HepG2 (cell line): ENCODE results near the gene MRPL50. TPM values are rescaled to one million over a fixed set of nuclear protein-coding genes. Genes with fewer than 3 reads are reported as not detected.
A peak's percentile ranks its signal among the peaks of the same experiment; 100 is the strongest.

Source experiments
- BRD4 ChIP-seq: sonication (generic); formaldehyde crosslinking; IDR thresholded peaks from 2 replicates; pipeline ENCODE4 v1.4.0; 2020; ENCODE audit warnings: missing genetic modification reagents
- BRF2 ChIP-seq: sonication (generic); formaldehyde crosslinking; IDR thresholded peaks from 2 replicates; pipeline ENCODE4 v1.8.1; 2022; ENCODE audit warnings: mild to moderate bottlenecking, missing genetic modification reagents
- CC2D1A ChIP-seq: sonication (generic); formaldehyde crosslinking; IDR thresholded peaks from 2 replicates; pipeline ENCODE4 v1.8.1; 2023; ENCODE audit warnings: mild to moderate bottlenecking, missing genetic modification reagents
- FOXC1 ChIP-seq: sonication (generic); formaldehyde crosslinking; IDR thresholded peaks from 2 replicates; pipeline ENCODE4 v1.8.0; 2022; ENCODE audit warnings: mild to moderate bottlenecking, missing genetic modification reagents, borderline replicate concordance
- MBNL3 ChIP-seq: fragments of 250-450 bp; sonication (Bioruptor Pico); conservative IDR thresholded peaks from 2 replicates; pipeline ENCODE4 v1.8.0; 2022; ENCODE audit warnings: mild to moderate bottlenecking, inconsistent platforms
- MXI1 ChIP-seq: IDR thresholded peaks from 3 replicates; pipeline ENCODE4 v1.6.1; 2012; ENCODE audit warnings: low read depth, low read length, inconsistent platforms, borderline replicate concordance
- NAIF1 ChIP-seq: sonication (generic); formaldehyde crosslinking; IDR thresholded peaks from 2 replicates; pipeline ENCODE4 v1.5.0; 2020; ENCODE audit warnings: mild to moderate bottlenecking, missing genetic modification reagents, borderline replicate concordance
- NFKBIZ ChIP-seq: IDR thresholded peaks from 2 replicates; pipeline ENCODE4 v1.6.1; 2018; ENCODE audit warnings: missing genetic modification reagents, missing compliant biosample characterization
- PAX8 ChIP-seq: sonication (generic); formaldehyde crosslinking; IDR thresholded peaks from 2 replicates; pipeline ENCODE4 v1.8.0; 2022; ENCODE audit warnings: mild to moderate bottlenecking, missing genetic modification reagents, borderline replicate concordance
- PHF5A ChIP-seq: IDR thresholded peaks from one replicate; pipeline ENCODE4 v1.6.1; 2018; ENCODE audit warnings: low read depth, missing genetic modification reagents; ENCODE audit not compliant: unreplicated experiment
- SAFB2 ChIP-seq: sonication (generic); formaldehyde crosslinking; IDR thresholded peaks from 2 replicates; pipeline ENCODE4 v1.5.1; 2020; ENCODE audit warnings: missing genetic modification reagents, low read depth, mild to moderate bottlenecking, borderline replicate concordance
- SOX5 ChIP-seq: IDR thresholded peaks from 2 replicates; pipeline ENCODE4 v1.6.1; 2016; ENCODE audit warnings: borderline replicate concordance
- TGIF2 ChIP-seq: IDR thresholded peaks from 2 replicates; pipeline ENCODE4 v1.6.1; 2016; ENCODE audit warnings: control low read depth, missing compliant biosample characterization
- U2AF2 ChIP-seq: fragments of 200-400 bp; formaldehyde crosslinking; IDR thresholded peaks from 2 replicates; pipeline ENCODE4 v1.6.1; 2017; ENCODE audit warnings: low read depth, mild to moderate bottlenecking, low read length
- YEATS4 ChIP-seq: sonication (generic); formaldehyde crosslinking; IDR thresholded peaks from 2 replicates; pipeline ENCODE4 v1.4.0; 2020; ENCODE audit warnings: missing genetic modification reagents, borderline replicate concordance
- ZBED4 ChIP-seq: sonication (generic); formaldehyde crosslinking; IDR thresholded peaks from 2 replicates; pipeline ENCODE4 v1.4.0; 2020; ENCODE audit warnings: missing genetic modification reagents, borderline replicate concordance
- ZFP36 ChIP-seq: fragments of 150-350 bp; IDR thresholded peaks from 2 replicates; pipeline ENCODE4 v1.6.1; 2018; ENCODE audit warnings: borderline replicate concordance, low read length, low read depth; ENCODE audit not compliant: partially characterized antibody
- ZFP37 ChIP-seq: sonication (generic); formaldehyde crosslinking; IDR thresholded peaks from 2 replicates; pipeline ENCODE4 v1.4.0; 2020; ENCODE audit warnings: missing genetic modification reagents, borderline replicate concordance
- ZFYVE20 ChIP-seq: sonication (generic); formaldehyde crosslinking; IDR thresholded peaks from 2 replicates; pipeline ENCODE4 v1.8.0; 2023; ENCODE audit warnings: low read depth, mild to moderate bottlenecking, moderate library complexity, missing genetic modification reagents, borderline replicate concordance
- ZIK1 ChIP-seq: sonication (generic); formaldehyde crosslinking; IDR thresholded peaks from 2 replicates; pipeline ENCODE4 v1.5.0; 2020; ENCODE audit warnings: mild to moderate bottlenecking, low read depth, missing genetic modification reagents, borderline replicate concordance
- ZNF12 ChIP-seq: sonication (generic); formaldehyde crosslinking; IDR thresholded peaks from 2 replicates; pipeline ENCODE4 v1.5.0; 2020; ENCODE audit warnings: missing genetic modification reagents
- ZNF264 ChIP-seq: sonication (generic); formaldehyde crosslinking; IDR thresholded peaks from 2 replicates; pipeline ENCODE4 v1.4.0; 2020; ENCODE audit warnings: missing genetic modification reagents
- ZNF326 ChIP-seq: sonication (generic); formaldehyde crosslinking; IDR thresholded peaks from 2 replicates; pipeline ENCODE4 v1.4.0; 2020; ENCODE audit warnings: missing genetic modification reagents, borderline replicate concordance
- ZNF460 ChIP-seq: sonication (generic); formaldehyde crosslinking; IDR thresholded peaks from 2 replicates; pipeline ENCODE4 v1.5.1; 2020; ENCODE audit warnings: missing genetic modification reagents, mild to moderate bottlenecking, borderline replicate concordance
- ZNF629 ChIP-seq: sonication (generic); formaldehyde crosslinking; conservative IDR thresholded peaks from 2 replicates; pipeline ENCODE4 v1.5.0; 2020; ENCODE audit warnings: missing genetic modification reagents
- ZNF841 ChIP-seq: sonication (generic); formaldehyde crosslinking; IDR thresholded peaks from 2 replicates; pipeline ENCODE4 v1.8.1; 2023; ENCODE audit warnings: missing genetic modification reagents, borderline replicate concordance
- ZSCAN20 ChIP-seq: sonication (generic); formaldehyde crosslinking; IDR thresholded peaks from 2 replicates; pipeline ENCODE4 v1.4.0; 2020; ENCODE audit warnings: missing genetic modification reagents, mild to moderate bottlenecking, borderline replicate concordance
- polyA plus RNA-seq, 8 experiments: library from polyadenylated mRNA; depleted of rRNA in 3 of 8; stranded (reverse) in 7 of 8; unstranded in 1 of 8; fragments of >200 nt; fragmentation: Illumina TruSeq in 4 of 8; extraction: Trizol in 4 of 8; gene quantifications; 2 replicates each; pipeline versions ENCODE4 v1.2.1 to v1.2.3, GENCODE V29; 2011 to 2016; ENCODE audit warnings: low read depth in 4 of 8, missing spikeins in 1 of 8, mixed read lengths in 1 of 8; ENCODE audit not compliant: insufficient read depth in 1 of 8
- total RNA-seq, 5 experiments: library from RNA; depleted of rRNA; stranded (reverse); fragments of >200 nt; fragmentation: Illumina TruSeq; extraction: Trizol; gene quantifications; 2 replicates each; pipeline ENCODE4 v1.2.3, GENCODE V29; 2016; ENCODE audit warnings: low read depth in 1 of 5

MRPL50 gene
- total and polyA plus RNA-seq, 2 of the 13 experiments (the other 11 are each of a cell fraction or from before 2014, with no cell fraction given) = 37.1 to 70.0 TPM

- TF ChIP-seq BRF2 (CRISPR knock-in tag) = 0 out of 2 replicates have a peak, but pooled peaks have one; percentile 54
- TF ChIP-seq ZFYVE20 = no peak
- no peak for TF ChIP-seq TGIF2 (CRISPR knock-in tag)
- peak; percentile 48; the same call in 1 of the 2 replicates for TF ChIP-seq YEATS4 (CRISPR knock-in tag)
- TF ChIP-seq ZFP36 = no peak
- TF ChIP-seq ZNF264 (CRISPR knock-in tag) = peak; percentile 83
- TF ChIP-seq NFKBIZ = no peak
- TF ChIP-seq MXI1 = peak; percentile 63; the same call in 1 of the 3 replicates
- TF ChIP-seq PHF5A (CRISPR knock-in tag) = peak; percentile 74
- TF ChIP-seq ZNF629 = no peak
- TF ChIP-seq PAX8 (CRISPR knock-in tag) = no peak
- peak; percentile 41; the same call in 1 of the 2 replicates for TF ChIP-seq ZNF12
- peak; percentile 86 for TF ChIP-seq SOX5
- TF ChIP-seq ZBED4 (CRISPR knock-in tag) = no peak
- no peak for TF ChIP-seq ZNF326 (CRISPR knock-in tag)
- no peak for TF ChIP-seq MBNL3 (CRISPR knock-in tag)
- TF ChIP-seq ZNF841 (CRISPR knock-in tag) = no peak
- TF ChIP-seq BRD4 = no peak
- no peak; the same call in 1 of the 2 replicates for TF ChIP-seq SAFB2
- TF ChIP-seq NAIF1 (CRISPR knock-in tag) = no peak
- no peak for TF ChIP-seq CC2D1A (CRISPR knock-in tag)
- TF ChIP-seq FOXC1 (CRISPR knock-in tag) = no peak
- 0 out of 2 replicates have a peak, but pooled peaks have one; percentile 29 for TF ChIP-seq ZSCAN20 (CRISPR knock-in tag)
- TF ChIP-seq ZIK1 (CRISPR knock-in tag) = no peak
- TF ChIP-seq U2AF2 = no peak
- peak; percentile 67; the same call in 1 of the 2 replicates for TF ChIP-seq ZFP37 (CRISPR knock-in tag)
- no peak for TF ChIP-seq ZNF460 (CRISPR knock-in tag)
Measured at GRCh38 chr9:101421653-101422065, 23.2 kb upstream of the MRPL50 start (continued).
